OCI-LY3 (cell line): ENCODE data around the gene OTOGL.

Source experiments
- H2AFZ ChIP-seq: fragments of 200-600, 300-600 bp; shearing (Covaris generic); 2 replicates; pipeline ENCODE4 v1.6.0; 2014; ENCODE audit warnings: antibody characterized with exemption, low read depth, low read length
- H3K27ac ChIP-seq: fragments of 200-600, 300-600 bp; sonication (generic); 2 replicates; pipeline ENCODE4 v1.5.1; 2014; ENCODE audit warnings: mild to moderate bottlenecking, low read length, moderate library complexity, mixed read lengths
- H3K27me3 ChIP-seq: fragments of 200-600, 300-600 bp; sonication (generic); 2 replicates; pipeline ENCODE4 v1.6.1; 2014; ENCODE audit warnings: low read depth, low read length, mixed read lengths
- H3K36me3 ChIP-seq: fragments of 200-600, 300-600 bp; sonication (generic); replicated peaks from 2 replicates; pipeline ENCODE3; 2014; ENCODE audit warnings: low read depth, low read length, mixed read lengths
- H3K4me1 ChIP-seq: fragments of 300-600, 200-600 bp; sonication (generic); 2 replicates; pipeline ENCODE4 v1.6.1; 2014; ENCODE audit warnings: low read length, mixed read lengths
- H3K4me2 ChIP-seq: fragments of 200-600, 300-600 bp; sonication (generic); 2 replicates; pipeline ENCODE4 v1.6.1; 2014; ENCODE audit warnings: low read length, mixed read lengths
- H3K4me3 ChIP-seq: fragments of 300-600, 200-600 bp; sonication (generic); 2 replicates; pipeline ENCODE4 v1.5.1; 2014; ENCODE audit warnings: antibody characterized with exemption, mild to moderate bottlenecking, low read length, moderate library complexity
- H3K79me2 ChIP-seq: fragments of 300-600, 200-600 bp; shearing (Covaris generic); 2 replicates; pipeline ENCODE4 v1.6.1; 2014; ENCODE audit warnings: mild to moderate bottlenecking, low read length, mixed read lengths
- H3K9ac ChIP-seq: fragments of 300-600, 200-600 bp; shearing (Covaris generic); 2 replicates; pipeline ENCODE4 v1.6.0; 2014; ENCODE audit warnings: mild to moderate bottlenecking, low read length, moderate library complexity
- H3K9me3 ChIP-seq: fragments of 200-600, 300-600 bp; shearing (Covaris generic); 2 replicates; pipeline ENCODE4 v1.6.1; 2014; ENCODE audit warnings: low read length, mixed read lengths; ENCODE audit not compliant: insufficient read depth
- H4K20me1 ChIP-seq: fragments of 200-600, 300-600 bp; sonication (generic); 2 replicates; pipeline ENCODE4 v1.6.1; 2016; ENCODE audit warnings: low read length, mixed read lengths; ENCODE audit not compliant: insufficient read depth
- EZH2phosphoT487 ChIP-seq: fragments of 200-600 bp; shearing (Covaris generic); IDR thresholded peaks from 2 replicates; pipeline ENCODE4 v1.6.1; 2018; ENCODE audit warnings: antibody characterized with exemption, mixed run types, low read depth
- TF ChIP-seq, protein P1 (sequence below): fragments of 200-600, 300-600 bp; sonication (generic); IDR thresholded peaks from 2 replicates; pipeline ENCODE4 v1.5.1; 2014; ENCODE audit warnings: antibody characterized with exemption, low read length, low read depth

The OTOGL gene

DNA sequence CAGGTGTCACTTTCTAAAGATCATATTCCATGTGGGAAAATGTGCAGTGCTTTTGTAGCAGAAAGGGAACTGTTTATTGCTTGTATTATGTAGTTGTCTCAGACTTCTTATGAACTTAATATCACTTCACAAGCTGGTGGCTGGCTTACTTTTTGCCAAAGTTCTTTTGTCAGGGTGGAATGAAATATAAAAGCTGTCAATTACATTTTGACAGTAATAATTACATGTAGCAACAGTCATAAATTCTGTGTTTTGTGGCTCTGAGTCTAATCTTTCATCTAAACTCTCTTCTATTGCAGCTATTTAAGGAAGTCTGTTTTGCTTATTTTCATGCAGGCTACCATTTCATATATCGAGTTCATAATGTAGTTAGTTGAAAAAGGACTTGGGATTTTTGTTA lies 106.6 kb downstream of the OTOGL start:
- Histone ChIP-seq H3K27me3 (0 out of 2 replicates have a peak, but pooled peaks cover 4% of the 10 kb centered on the region), H3K27ac (no peak overlapping the region), H3K9ac (no peak overlapping the region), H3K4me2 (no peak overlapping the region), H3K79me2 (no peaks in the 10 kb centered on the region), H2AFZ (no peak overlapping the region), H3K9me3 (no peaks in the 10 kb centered on the region), H3K4me1 (no peaks in the 10 kb centered on the region), H3K36me3 (no peaks in the 10 kb centered on the region), H4K20me1 (no peaks in the 10 kb centered on the region), H3K4me3 (no peak overlapping the region)
- TF ChIP-seq EZH2phosphoT487: no peak
- TF ChIP-seq, protein P1, sequence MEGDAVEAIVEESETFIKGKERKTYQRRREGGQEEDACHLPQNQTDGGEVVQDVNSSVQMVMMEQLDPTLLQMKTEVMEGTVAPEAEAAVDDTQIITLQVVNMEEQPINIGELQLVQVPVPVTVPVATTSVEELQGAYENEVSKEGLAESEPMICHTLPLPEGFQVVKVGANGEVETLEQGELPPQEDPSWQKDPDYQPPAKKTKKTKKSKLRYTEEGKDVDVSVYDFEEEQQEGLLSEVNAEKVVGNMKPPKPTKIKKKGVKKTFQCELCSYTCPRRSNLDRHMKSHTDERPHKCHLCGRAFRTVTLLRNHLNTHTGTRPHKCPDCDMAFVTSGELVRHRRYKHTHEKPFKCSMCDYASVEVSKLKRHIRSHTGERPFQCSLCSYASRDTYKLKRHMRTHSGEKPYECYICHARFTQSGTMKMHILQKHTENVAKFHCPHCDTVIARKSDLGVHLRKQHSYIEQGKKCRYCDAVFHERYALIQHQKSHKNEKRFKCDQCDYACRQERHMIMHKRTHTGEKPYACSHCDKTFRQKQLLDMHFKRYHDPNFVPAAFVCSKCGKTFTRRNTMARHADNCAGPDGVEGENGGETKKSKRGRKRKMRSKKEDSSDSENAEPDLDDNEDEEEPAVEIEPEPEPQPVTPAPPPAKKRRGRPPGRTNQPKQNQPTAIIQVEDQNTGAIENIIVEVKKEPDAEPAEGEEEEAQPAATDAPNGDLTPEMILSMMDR: no peak

DNA sequence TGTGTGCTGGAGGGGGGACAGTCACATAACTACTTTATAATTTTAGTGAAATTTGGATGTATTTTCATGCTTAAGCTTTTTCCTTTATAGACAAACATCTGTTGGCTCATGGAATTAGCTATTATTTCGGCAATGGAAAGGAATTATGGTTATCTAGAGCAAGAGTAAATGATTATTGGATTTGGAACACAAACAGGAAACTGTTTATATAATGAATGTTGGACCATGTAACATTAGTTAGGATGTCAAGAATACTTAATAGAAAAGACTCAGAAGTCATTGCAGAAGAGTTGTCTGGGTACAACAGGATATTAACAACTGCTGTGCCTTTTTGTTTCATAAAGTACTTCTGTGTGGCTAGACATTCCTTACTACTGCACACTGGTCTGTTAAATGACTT lies 108.7 kb downstream of the OTOGL start:
- TF ChIP-seq EZH2phosphoT487: no peak
- TF ChIP-seq, protein P1: no peak
- H2AFZ ChIP-seq: no peak overlapping the region
- H3K27me3 ChIP-seq: 0 out of 2 replicates have a peak, but pooled peaks cover 4% of the 10 kb centered on the region
- no peak overlapping the region for H3K9ac ChIP-seq
- no peaks in the 10 kb centered on the region for H3K9me3 ChIP-seq
- H3K4me3 ChIP-seq: no peak overlapping the region
- H3K4me2 ChIP-seq: no peak overlapping the region
- no peaks in the 10 kb centered on the region for H4K20me1 ChIP-seq
- no peaks in the 10 kb centered on the region for H3K4me1 ChIP-seq
- no peak overlapping the region for H3K27ac ChIP-seq
- H3K36me3 ChIP-seq: no peaks in the 10 kb centered on the region
- no peaks in the 10 kb centered on the region for H3K79me2 ChIP-seq

- Histone ChIP-seq H3K36me3 (no peaks in the 10 kb centered on the region), H3K4me2 (no peak overlapping the region), H3K27ac (no peak overlapping the region), H3K79me2 (no peaks in the 10 kb centered on the region), H3K9ac (no peak overlapping the region), H2AFZ (no peak overlapping the region), H3K27me3 (no peaks in the 10 kb centered on the region), H3K9me3 (no peaks in the 10 kb centered on the region), H3K4me3 (no peak overlapping the region), H4K20me1 (no peaks in the 10 kb centered on the region), H3K4me1 (no peaks in the 10 kb centered on the region)
- no peak for TF ChIP-seq EZH2phosphoT487
- TF ChIP-seq, protein P1: no peak
Observed at GRCh38 chr12:80211671-80212070, 112.3 kb downstream of the OTOGL start.

DNA sequence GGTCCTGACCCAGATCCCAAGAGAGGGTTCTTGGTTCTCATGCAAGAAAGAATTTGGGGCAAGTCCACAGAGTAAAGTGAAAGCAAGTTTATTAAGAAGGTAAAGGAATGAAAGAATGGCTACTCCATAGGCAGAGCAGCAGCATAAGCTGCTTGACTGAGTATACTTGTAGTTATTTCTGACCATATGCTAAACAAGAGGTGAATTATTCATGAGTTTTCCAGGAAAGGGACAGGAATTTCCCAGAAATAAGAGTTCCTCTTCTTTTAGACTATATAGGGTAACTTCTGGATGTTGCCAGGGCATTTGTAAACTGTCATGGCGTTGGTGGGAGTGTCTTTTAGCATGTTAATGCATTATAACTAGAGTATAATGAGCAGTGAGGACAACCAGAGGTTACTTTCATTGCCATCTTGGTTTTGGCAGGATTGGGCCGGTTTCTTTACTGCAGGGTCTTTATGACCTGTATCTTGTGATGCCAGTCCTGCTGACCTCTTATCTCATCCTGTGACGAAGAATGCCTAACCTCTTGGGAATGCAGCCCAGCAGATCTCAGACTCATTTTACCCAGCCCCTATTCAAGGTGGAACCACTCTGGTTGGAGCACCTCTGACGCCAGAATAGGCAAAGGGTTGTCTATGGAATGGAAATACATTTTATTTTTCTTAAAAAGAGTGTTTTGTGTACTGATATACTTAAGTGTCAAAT lies 113.8 kb downstream of the OTOGL start:
- Histone ChIP-seq H3K4me1 (peaks cover 12% of the 10 kb centered on the region), H4K20me1 (no peaks in the 10 kb centered on the region), H3K27me3 (no peaks in the 10 kb centered on the region), H2AFZ (no peak overlapping the region), H3K4me3 (no peak overlapping the region), H3K79me2 (no peaks in the 10 kb centered on the region), H3K9ac (no peak overlapping the region), H3K4me2 (no peak overlapping the region), H3K36me3 (no peaks in the 10 kb centered on the region), H3K9me3 (no peaks in the 10 kb centered on the region), H3K27ac (no peak overlapping the region)
- TF ChIP-seq, protein P1: no peak
- TF ChIP-seq EZH2phosphoT487: no peak
